IMR-90 (cell line): Measurements from ENCODE around the gene DUSP16. TPM values are rescaled to one million over a fixed set of nuclear protein-coding genes. Genes with fewer than 3 reads are reported as not detected.

Source experiments
- ATAC-seq: fragments of 200-7000 bp; cut with Tn5 transposase; 2 replicates; pipeline ENCODE4 v1.9.1; 2020; ENCODE audit warnings: low read depth, mild to moderate bottlenecking, moderate library complexity
- BruUV-seq: library from RNA; stranded (reverse); fragments of 400-500 nt; replicated peaks from 2 replicates; lab custom pipeline; 2021; lab: Mats Ljungman, UMichigan
- CTCF ChIA-PET: fragments of 300-600 bp; formaldehyde crosslinking; extraction: SDS; loops from one replicate; lab custom pipeline; 2021; ENCODE audit warnings: antibody characterized with exemption; lab: Yijun Ruan, JAX
- POLR2A ChIA-PET: fragments of 300-600 bp; sonication (Branson Sonifier 250); formaldehyde crosslinking; loops from one replicate; lab custom pipeline; 2022; ENCODE audit warnings: antibody characterized with exemption; ENCODE audit not compliant: unreplicated experiment; lab: Charles Lee
- DNase-seq: peaks from one replicate; pipeline ENCODE4 v3.0.0; 2013
- H2AFZ ChIP-seq: replicated peaks from 2 replicates; pipeline ENCODE3; 2013; ENCODE audit warnings: low read length, mild to moderate bottlenecking; ENCODE audit not compliant: poor library complexity
- H2AK5ac ChIP-seq: 2 replicates; pipeline ENCODE4 v1.6.1; 2013; ENCODE audit warnings: low read depth, low read length, inconsistent platforms
- H2AK9ac ChIP-seq: replicated peaks from 2 replicates; pipeline ENCODE3; 2013; ENCODE audit warnings: mild to moderate bottlenecking, low read depth, low read length, moderate library complexity; ENCODE audit not compliant: poor library complexity
- H2BK120ac ChIP-seq: 2 replicates; pipeline ENCODE4 v1.6.1; 2013; ENCODE audit warnings: low read depth, low read length, inconsistent platforms
- H2BK15ac ChIP-seq: 3 replicates; pipeline ENCODE4 v1.6.1; 2013; ENCODE audit warnings: low read depth, low read length, inconsistent platforms
- H2BK20ac ChIP-seq: 2 replicates; pipeline ENCODE4 v1.6.1; 2013; ENCODE audit warnings: low read depth, mild to moderate bottlenecking, inconsistent platforms, low read length, moderate library complexity
- H2BK5ac ChIP-seq: 2 replicates; pipeline ENCODE4 v1.6.1; 2013; ENCODE audit warnings: mild to moderate bottlenecking, low read depth, low read length, inconsistent platforms; ENCODE audit not compliant: poor library complexity, severe bottlenecking
- H3K14ac ChIP-seq: replicated peaks from 2 replicates; pipeline ENCODE4 v1.6.1; 2013; ENCODE audit warnings: low read depth, low read length, inconsistent platforms
- H3K18ac ChIP-seq: 2 replicates; pipeline ENCODE4 v1.6.1; 2013; ENCODE audit warnings: low read depth, low read length, control low read depth
- H3K23ac ChIP-seq: 2 replicates; pipeline ENCODE4 v1.6.1; 2013; ENCODE audit warnings: low read depth, low read length, inconsistent platforms
- H3K27ac ChIP-seq: 2 replicates; pipeline ENCODE4 v1.5.1; 2013; ENCODE audit warnings: mild to moderate bottlenecking, control low read depth, low read length; ENCODE audit not compliant: insufficient read depth
- H3K27me3 ChIP-seq: 2 replicates; pipeline ENCODE4 v1.6.1; 2013; ENCODE audit warnings: low read length; ENCODE audit not compliant: control insufficient read depth, insufficient read depth
- H3K36me3 ChIP-seq: 2 replicates; pipeline ENCODE4 v1.6.1; 2013; ENCODE audit warnings: low read length, mixed read lengths; ENCODE audit not compliant: control insufficient read depth, insufficient read depth
- H3K4ac ChIP-seq: 2 replicates; pipeline ENCODE4 v1.6.1; 2013; ENCODE audit warnings: low read depth, low read length, inconsistent platforms
- H3K4me1 ChIP-seq: 2 replicates; pipeline ENCODE4 v1.6.1; 2013; ENCODE audit warnings: low read length, mixed read lengths; ENCODE audit not compliant: control insufficient read depth, insufficient read depth
- H3K4me2 ChIP-seq: 2 replicates; pipeline ENCODE4 v1.6.1; 2013; ENCODE audit warnings: low read depth, mild to moderate bottlenecking, control low read depth, low read length, moderate library complexity
- H3K4me3 ChIP-seq: 2 replicates; pipeline ENCODE4 v1.5.1; 2013; ENCODE audit warnings: low read depth, mild to moderate bottlenecking, control low read depth, low read length, moderate library complexity; ENCODE audit not compliant: insufficient read depth
- H3K56ac ChIP-seq: 2 replicates; pipeline ENCODE4 v1.6.1; 2013; ENCODE audit warnings: low read length, inconsistent platforms; ENCODE audit not compliant: insufficient read depth; ENCODE audit errors: extremely low read depth
- H3K79me1 ChIP-seq, 2 experiments: 2 replicates each; pipeline ENCODE4 v1.6.1; 2013; ENCODE audit warnings: low read length in 2 of 2, inconsistent platforms in 1 of 2, low read depth in 1 of 2
- H3K9ac ChIP-seq: 2 replicates; pipeline ENCODE4 v1.6.1; 2013; ENCODE audit warnings: low read depth, low read length, control low read depth
- H3K9me1 ChIP-seq: 2 replicates; pipeline ENCODE4 v1.6.1; 2013; ENCODE audit warnings: low read length, inconsistent platforms; ENCODE audit not compliant: insufficient read depth
- H3K9me3 ChIP-seq: 2 replicates; pipeline ENCODE4 v1.6.1; 2013; ENCODE audit warnings: low read length; ENCODE audit not compliant: control insufficient read depth, insufficient read depth
- H4K20me1 ChIP-seq: 2 replicates; pipeline ENCODE4 v1.6.1; 2013; ENCODE audit warnings: low read length, inconsistent platforms; ENCODE audit not compliant: insufficient read depth
- H4K5ac ChIP-seq: 2 replicates; pipeline ENCODE4 v1.6.1; 2013; ENCODE audit warnings: mild to moderate bottlenecking, low read depth, low read length, control low read depth
- H4K8ac ChIP-seq, 2 experiments: 2 replicates each; pipeline ENCODE4 v1.6.1; 2013; ENCODE audit warnings: low read depth in 2 of 2, low read length in 2 of 2, control low read depth in 1 of 2, inconsistent platforms in 1 of 2
- H4K91ac ChIP-seq: 2 replicates; pipeline ENCODE4 v1.6.1; 2013; ENCODE audit warnings: low read depth, low read length, inconsistent platforms; ENCODE audit not compliant: insufficient read depth
- BHLHE40 ChIP-seq: fragments of 150-350 bp; IDR thresholded peaks from 2 replicates; pipeline ENCODE4 v1.6.1; 2016; ENCODE audit warnings: mild to moderate bottlenecking, low read depth, low read length
- CEBPB ChIP-seq: IDR thresholded peaks from 2 replicates; pipeline ENCODE4 v1.6.1; 2012; ENCODE audit warnings: low read depth, low read length, improper control_type of control experiment
- RCOR1 ChIP-seq: IDR thresholded peaks from 2 replicates; pipeline ENCODE4 v1.6.1; 2012; ENCODE audit warnings: mild to moderate bottlenecking, low read length, improper control_type of control experiment; ENCODE audit not compliant: insufficient replicate concordance
- WGBS, 2 experiments: methylation state at CpG; one replicate each; pipeline versions ENCODE4 v1.1.5 to v1.1.7; 2013; ENCODE audit warnings: missing lambda C conversion rate in 2 of 2; ENCODE audit not compliant: insufficient read length in 1 of 2; ENCODE audit errors: extremely low coverage in 2 of 2; 5-methylcytosine and 5-hydroxymethylcytosine counted together
- dilution Hi-C: fragments of 300-500 bp; cut with HindIII; formaldehyde crosslinking; loops from one replicate; pipeline ENCODE4 v1.14.3; 2018; ENCODE audit warnings: low sequenced_read_pairs; ENCODE audit not compliant: unreplicated experiment
- in situ Hi-C: fragments of 300-500 bp; cut with MboI; formaldehyde crosslinking; loops from 3 replicates; pipeline ENCODE4 v1.14.3; 2019; ENCODE audit warnings: low sequenced_read_pairs, inconsistent platforms, mixed read lengths
- intact Hi-C: fragments of 100-400 bp; cut with micrococcal nuclease; formaldehyde crosslinking; loops from 2 replicates; pipeline ENCODE4 v1.10.0; 2022
- polyA plus RNA-seq, 3 experiments: library from polyadenylated mRNA; depleted of rRNA; stranded (reverse); fragments of >200 nt; gene quantifications; 2 replicates each; pipeline ENCODE4 v1.2.3, GENCODE V29; 2012; ENCODE audit warnings: low replicate concordance in 1 of 3
- total RNA-seq: library from RNA; depleted of rRNA; stranded (reverse); fragments of >200 nt; gene quantifications from 2 replicates; pipeline ENCODE4 v1.2.3, GENCODE V29; 2012
- TF ChIP-seq, protein P1 (sequence below): fragments of 150-350 bp; IDR thresholded peaks from 2 replicates; pipeline ENCODE4 v1.6.1; 2017; ENCODE audit warnings: mild to moderate bottlenecking, antibody characterized with exemption, low read length, low read depth

Gene DUSP16
- total and polyA plus RNA-seq, 2 of the 4 experiments (the other 2 are of a cell fraction), result 4.7 to 10.0 TPM

GRCh38 chr12:12441843-12442461, 120.7 kb downstream of the DUSP16 start:
- Histone ChIP-seq H3K9me1 (peaks cover 8% of the 10 kb centered on the region), H3K23ac (no peak overlapping the region), H3K4me3 (no peak overlapping the region), H3K27me3 (no peaks in the 10 kb centered on the region), H4K8ac (no peak overlapping the region), H4K20me1 (no peaks in the 10 kb centered on the region), H3K18ac (no peak overlapping the region; the same call in 1 of the 2 replicates), H4K91ac (no peak overlapping the region), H2BK15ac (peak overlapping the region; percentile 34; the same call in 1 of the 3 replicates), H3K9ac (no peak overlapping the region), H4K5ac (no peak overlapping the region), H2AFZ (no peak overlapping the region), H2BK20ac (no peak overlapping the region), H3K27ac (no peak overlapping the region), H2AK5ac (no peak overlapping the region), H3K4me2 (no peak overlapping the region), H3K4ac (no peak overlapping the region), H3K79me1 (no peaks in the 10 kb centered on the region; a peak in 1 of 4 replicates), H2BK5ac (peak overlapping the region; percentile 37), H2BK120ac (no peak overlapping the region), H2AK9ac (no peak overlapping the region), H3K14ac (peak overlapping the region; percentile 17; the same call in 1 of the 2 replicates), H3K36me3 (no peaks in the 10 kb centered on the region), H3K4me1 (peaks cover 19% of the 10 kb centered on the region), H3K56ac (no peak overlapping the region), H3K9me3 (no peaks in the 10 kb centered on the region)
- DNase-seq, result peak; percentile 39
- dilution Hi-C loops (no loop called here), in situ Hi-C loops (no loop called here), intact Hi-C loops (no loop called here)
- POLR2A ChIA-PET, result no interaction called here
- no TSS peak for BruUV-seq
- WGBS, 2 experiments, result 100% methylated on average over 1 of the region's 4 CpGs; no CpG with 5 or more reads in 1 of the 2 experiments
- TF ChIP-seq CEBPB, result no peak
- TF ChIP-seq, protein P1, sequence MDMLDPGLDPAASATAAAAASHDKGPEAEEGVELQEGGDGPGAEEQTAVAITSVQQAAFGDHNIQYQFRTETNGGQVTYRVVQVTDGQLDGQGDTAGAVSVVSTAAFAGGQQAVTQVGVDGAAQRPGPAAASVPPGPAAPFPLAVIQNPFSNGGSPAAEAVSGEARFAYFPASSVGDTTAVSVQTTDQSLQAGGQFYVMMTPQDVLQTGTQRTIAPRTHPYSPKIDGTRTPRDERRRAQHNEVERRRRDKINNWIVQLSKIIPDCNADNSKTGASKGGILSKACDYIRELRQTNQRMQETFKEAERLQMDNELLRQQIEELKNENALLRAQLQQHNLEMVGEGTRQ, result no peak
- no peak for TF ChIP-seq RCOR1
- TF ChIP-seq BHLHE40, result no peak
- ATAC-seq, result peak; percentile 13; the same call in 1 of the 2 replicates
- CTCF ChIA-PET, result interaction anchor here (0.6 kb wide), 1 partner anchor 300 kb away, joined by 3 read pairs; no protein-coding TSS in a partner anchor
